GM23338 (cell line): ENCODE data around the gene PFKFB3.

ENCODE experiments used
- CREB1 ChIP-seq: fragments of 250-450 bp; sonication (Bioruptor Pico); IDR thresholded peaks from 2 replicates; pipeline ENCODE4 v1.5.0; 2020; ENCODE audit warnings: low read depth, mild to moderate bottlenecking, moderate library complexity
- CTCF ChIP-seq, 2 experiments: fragments of 200-600 bp in 1 of 2; sonication (generic) in 1 of 2; conservative IDR thresholded peaks; 2 replicates each; pipeline versions ENCODE4 v1.5.1 to v1.6.1; 2016 to 2017; ENCODE audit warnings: antibody characterized with exemption in 2 of 2, low read depth in 2 of 2, mild to moderate bottlenecking in 2 of 2, moderate library complexity in 1 of 2
- ETS1 ChIP-seq: IDR thresholded peaks from 2 replicates; pipeline ENCODE4 v1.6.1; 2016; ENCODE audit warnings: antibody characterized with exemption
- EZH2 ChIP-seq: fragments of 200-600 bp; sonication (generic); IDR thresholded peaks from one replicate; pipeline ENCODE4 v1.8.0; 2017; ENCODE audit warnings: antibody characterized with exemption, mild to moderate bottlenecking, low read depth; ENCODE audit not compliant: unreplicated experiment
- EZH2phosphoT487 ChIP-seq: fragments of 200-600 bp; sonication (generic); IDR thresholded peaks from one replicate; pipeline ENCODE4 v1.8.1; 2018; ENCODE audit warnings: antibody characterized with exemption; ENCODE audit not compliant: unreplicated experiment
- NANOG ChIP-seq: IDR thresholded peaks from 2 replicates; pipeline ENCODE4 v1.6.1; 2016; ENCODE audit warnings: antibody characterized with exemption, borderline replicate concordance
- POLR2AphosphoS5 ChIP-seq: IDR thresholded peaks from 2 replicates; pipeline ENCODE4 v1.6.1; 2016; ENCODE audit warnings: antibody characterized with exemption, low read depth
- TF ChIP-seq, protein P1 (sequence below): fragments of 250-450 bp; sonication (Bioruptor Pico); IDR thresholded peaks from 2 replicates; pipeline ENCODE4 v1.5.0; 2020; ENCODE audit warnings: mild to moderate bottlenecking, moderate library complexity
- TF ChIP-seq, protein P2 (sequence below): IDR thresholded peaks from one replicate; pipeline ENCODE4 v1.6.1; 2018; ENCODE audit warnings: antibody characterized with exemption; ENCODE audit not compliant: unreplicated experiment

- no peak for TF ChIP-seq CTCF (conservative IDR thresholded peaks at IDR 0.05; ENCODE audit: low read depth in 2 of 2)
- TF ChIP-seq EZH2, result peak; percentile 72
- TF ChIP-seq, protein P1, sequence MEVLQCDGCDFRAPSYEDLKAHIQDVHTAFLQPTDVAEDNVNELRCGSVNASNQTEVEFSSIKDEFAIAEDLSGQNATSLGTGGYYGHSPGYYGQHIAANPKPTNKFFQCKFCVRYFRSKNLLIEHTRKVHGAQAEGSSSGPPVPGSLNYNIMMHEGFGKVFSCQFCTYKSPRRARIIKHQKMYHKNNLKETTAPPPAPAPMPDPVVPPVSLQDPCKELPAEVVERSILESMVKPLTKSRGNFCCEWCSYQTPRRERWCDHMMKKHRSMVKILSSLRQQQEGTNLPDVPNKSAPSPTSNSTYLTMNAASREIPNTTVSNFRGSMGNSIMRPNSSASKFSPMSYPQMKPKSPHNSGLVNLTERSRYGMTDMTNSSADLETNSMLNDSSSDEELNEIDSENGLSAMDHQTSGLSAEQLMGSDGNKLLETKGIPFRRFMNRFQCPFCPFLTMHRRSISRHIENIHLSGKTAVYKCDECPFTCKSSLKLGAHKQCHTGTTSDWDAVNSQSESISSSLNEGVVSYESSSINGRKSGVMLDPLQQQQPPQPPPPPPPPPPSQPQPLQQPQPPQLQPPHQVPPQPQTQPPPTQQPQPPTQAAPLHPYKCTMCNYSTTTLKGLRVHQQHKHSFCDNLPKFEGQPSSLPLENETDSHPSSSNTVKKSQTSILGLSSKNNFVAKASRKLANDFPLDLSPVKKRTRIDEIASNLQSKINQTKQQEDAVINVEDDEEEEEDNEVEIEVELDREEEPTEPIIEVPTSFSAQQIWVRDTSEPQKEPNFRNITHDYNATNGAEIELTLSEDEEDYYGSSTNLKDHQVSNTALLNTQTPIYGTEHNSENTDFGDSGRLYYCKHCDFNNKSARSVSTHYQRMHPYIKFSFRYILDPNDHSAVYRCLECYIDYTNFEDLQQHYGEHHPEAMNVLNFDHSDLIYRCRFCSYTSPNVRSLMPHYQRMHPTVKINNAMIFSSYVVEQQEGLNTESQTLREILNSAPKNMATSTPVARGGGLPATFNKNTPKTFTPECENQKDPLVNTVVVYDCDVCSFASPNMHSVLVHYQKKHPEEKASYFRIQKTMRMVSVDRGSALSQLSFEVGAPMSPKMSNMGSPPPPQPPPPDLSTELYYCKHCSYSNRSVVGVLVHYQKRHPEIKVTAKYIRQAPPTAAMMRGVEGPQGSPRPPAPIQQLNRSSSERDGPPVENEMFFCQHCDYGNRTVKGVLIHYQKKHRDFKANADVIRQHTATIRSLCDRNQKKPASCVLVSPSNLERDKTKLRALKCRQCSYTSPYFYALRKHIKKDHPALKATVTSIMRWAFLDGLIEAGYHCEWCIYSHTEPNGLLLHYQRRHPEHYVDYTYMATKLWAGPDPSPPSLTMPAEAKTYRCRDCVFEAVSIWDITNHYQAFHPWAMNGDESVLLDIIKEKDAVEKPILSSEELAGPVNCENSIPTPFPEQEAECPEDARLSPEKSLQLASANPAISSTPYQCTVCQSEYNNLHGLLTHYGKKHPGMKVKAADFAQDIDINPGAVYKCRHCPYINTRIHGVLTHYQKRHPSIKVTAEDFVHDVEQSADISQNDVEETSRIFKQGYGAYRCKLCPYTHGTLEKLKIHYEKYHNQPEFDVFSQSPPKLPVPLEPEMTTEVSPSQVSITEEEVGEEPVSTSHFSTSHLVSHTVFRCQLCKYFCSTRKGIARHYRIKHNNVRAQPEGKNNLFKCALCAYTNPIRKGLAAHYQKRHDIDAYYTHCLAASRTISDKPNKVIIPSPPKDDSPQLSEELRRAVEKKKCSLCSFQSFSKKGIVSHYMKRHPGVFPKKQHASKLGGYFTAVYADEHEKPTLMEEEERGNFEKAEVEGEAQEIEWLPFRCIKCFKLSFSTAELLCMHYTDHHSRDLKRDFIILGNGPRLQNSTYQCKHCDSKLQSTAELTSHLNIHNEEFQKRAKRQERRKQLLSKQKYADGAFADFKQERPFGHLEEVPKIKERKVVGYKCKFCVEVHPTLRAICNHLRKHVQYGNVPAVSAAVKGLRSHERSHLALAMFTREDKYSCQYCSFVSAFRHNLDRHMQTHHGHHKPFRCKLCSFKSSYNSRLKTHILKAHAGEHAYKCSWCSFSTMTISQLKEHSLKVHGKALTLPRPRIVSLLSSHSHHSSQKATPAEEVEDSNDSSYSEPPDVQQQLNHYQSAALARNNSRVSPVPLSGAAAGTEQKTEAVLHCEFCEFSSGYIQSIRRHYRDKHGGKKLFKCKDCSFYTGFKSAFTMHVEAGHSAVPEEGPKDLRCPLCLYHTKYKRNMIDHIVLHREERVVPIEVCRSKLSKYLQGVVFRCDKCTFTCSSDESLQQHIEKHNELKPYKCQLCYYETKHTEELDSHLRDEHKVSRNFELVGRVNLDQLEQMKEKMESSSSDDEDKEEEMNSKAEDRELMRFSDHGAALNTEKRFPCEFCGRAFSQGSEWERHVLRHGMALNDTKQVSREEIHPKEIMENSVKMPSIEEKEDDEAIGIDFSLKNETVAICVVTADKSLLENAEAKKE, result no peak
- peak; percentile 29 for TF ChIP-seq EZH2phosphoT487
- TF ChIP-seq, protein P2, sequence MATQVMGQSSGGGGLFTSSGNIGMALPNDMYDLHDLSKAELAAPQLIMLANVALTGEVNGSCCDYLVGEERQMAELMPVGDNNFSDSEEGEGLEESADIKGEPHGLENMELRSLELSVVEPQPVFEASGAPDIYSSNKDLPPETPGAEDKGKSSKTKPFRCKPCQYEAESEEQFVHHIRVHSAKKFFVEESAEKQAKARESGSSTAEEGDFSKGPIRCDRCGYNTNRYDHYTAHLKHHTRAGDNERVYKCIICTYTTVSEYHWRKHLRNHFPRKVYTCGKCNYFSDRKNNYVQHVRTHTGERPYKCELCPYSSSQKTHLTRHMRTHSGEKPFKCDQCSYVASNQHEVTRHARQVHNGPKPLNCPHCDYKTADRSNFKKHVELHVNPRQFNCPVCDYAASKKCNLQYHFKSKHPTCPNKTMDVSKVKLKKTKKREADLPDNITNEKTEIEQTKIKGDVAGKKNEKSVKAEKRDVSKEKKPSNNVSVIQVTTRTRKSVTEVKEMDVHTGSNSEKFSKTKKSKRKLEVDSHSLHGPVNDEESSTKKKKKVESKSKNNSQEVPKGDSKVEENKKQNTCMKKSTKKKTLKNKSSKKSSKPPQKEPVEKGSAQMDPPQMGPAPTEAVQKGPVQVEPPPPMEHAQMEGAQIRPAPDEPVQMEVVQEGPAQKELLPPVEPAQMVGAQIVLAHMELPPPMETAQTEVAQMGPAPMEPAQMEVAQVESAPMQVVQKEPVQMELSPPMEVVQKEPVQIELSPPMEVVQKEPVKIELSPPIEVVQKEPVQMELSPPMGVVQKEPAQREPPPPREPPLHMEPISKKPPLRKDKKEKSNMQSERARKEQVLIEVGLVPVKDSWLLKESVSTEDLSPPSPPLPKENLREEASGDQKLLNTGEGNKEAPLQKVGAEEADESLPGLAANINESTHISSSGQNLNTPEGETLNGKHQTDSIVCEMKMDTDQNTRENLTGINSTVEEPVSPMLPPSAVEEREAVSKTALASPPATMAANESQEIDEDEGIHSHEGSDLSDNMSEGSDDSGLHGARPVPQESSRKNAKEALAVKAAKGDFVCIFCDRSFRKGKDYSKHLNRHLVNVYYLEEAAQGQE, result no peak
- TF ChIP-seq POLR2AphosphoS5, result no peak
- TF ChIP-seq CREB1 (CRISPR knock-in tag), result no peak
- TF ChIP-seq ETS1, result no peak
- no peak for TF ChIP-seq NANOG
These were observed 1.8 kb upstream of the PFKFB3 start for GRCh38 chr10:6200734-6201515.
